Mesenteric fat pad (tissue), 1 donor: ENCODE measurements around the gene PVR. TPM values are rescaled to one million over a fixed set of nuclear protein-coding genes. Genes with fewer than 3 reads are reported as not detected.

Experiments used
- DNase-seq: peaks from one replicate; pipeline ENCODE4 v3.0.0-alpha.2; 2020; ENCODE audit warnings: low spot score
- total RNA-seq: library from RNA; stranded (reverse); fragmentation: NEBNext Ultra II Directional; extraction: Animal tissue kit (Norgen Biotek cat#: 25700); gene quantifications from one replicate; pipeline ENCODE4 v1.2.1, GENCODE V29; 2021
- donor health status: DM: yes; HTN: yes; CAD: no.

Gene PVR
- total RNA-seq, 1 donor from 2014 or later = 30.3 TPM

DNA sequence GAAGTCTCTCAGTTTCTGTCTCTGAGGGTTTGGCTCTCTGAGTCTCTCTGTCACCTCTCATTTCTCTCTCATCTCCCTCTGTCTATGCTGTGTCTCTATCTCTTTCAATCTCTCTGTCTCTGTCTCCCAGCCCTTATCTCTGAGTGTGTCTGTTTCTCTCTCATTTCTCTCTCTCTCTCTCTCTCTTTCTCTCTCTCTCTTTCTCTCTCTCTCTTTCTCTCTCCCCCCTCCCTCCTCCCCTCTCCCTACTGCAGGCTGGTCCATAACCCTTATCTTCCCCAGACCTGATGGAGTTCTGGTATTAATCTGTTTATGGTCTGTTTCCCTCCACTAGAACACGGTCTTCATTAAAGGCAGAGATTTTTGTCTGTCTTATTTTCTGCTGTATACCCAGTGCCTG, 1.3 kb upstream of the PVR start:
- DNase-seq = no peak

DNA sequence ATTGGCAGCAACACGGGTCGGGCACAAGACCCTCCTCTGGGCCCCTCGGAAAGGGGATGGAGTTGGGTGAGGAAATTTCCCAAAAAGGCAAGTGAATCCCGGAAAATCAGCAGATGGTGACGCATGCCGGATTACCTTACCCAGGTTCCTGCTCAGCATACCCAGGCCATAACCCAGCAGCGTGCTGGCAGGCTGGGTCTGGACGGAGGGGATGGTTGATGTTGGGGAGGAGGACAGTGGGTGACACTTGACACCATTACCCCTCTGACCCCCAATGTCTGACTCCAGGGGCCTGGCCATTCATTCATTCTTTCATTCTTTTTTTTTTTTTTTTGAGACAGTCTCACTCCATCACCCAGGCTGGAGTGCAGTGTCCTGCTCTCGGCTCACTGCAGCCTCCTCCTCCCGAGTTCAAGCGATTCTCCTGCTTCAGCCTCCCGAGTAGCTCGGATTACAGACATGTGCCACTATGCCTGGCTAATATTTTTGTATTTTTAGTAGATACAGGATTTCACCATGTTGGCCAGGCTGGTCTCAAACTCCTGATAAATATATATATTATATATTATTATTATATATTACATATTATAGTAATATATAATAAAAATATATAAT, 799 bp downstream of the PVR start:
- no peak for DNase-seq

DNA sequence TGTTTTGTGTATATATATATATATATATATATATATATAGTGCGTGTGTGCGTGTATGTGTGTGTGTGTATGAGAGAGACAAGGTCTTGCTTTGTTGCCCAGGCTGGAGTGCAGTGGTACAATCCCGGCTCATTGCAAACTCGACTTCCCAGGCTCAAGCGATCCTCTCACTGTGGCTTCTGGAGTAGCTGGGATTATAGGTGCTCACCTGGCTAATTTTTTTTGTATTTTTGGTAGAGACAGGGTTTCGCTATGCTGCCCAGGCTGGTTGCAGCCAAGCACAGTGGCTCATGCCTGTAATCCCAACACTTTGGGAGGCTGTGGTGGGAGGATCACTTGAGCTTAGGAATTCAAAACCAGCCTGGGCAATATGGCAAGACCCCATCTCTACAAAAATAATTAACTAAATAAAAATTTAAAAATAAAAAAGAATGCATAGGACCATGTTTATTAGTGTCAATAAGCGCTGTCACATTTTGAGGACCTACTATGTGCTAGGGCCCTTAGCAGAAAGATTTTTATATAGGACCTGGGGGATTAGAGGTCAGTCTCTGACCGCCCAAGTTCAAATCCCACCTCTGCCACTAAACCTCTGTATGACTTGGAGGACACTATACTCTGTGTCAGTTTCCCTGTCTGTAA, 1.8 kb downstream of the PVR start:
- DNase-seq = no peak

DNA sequence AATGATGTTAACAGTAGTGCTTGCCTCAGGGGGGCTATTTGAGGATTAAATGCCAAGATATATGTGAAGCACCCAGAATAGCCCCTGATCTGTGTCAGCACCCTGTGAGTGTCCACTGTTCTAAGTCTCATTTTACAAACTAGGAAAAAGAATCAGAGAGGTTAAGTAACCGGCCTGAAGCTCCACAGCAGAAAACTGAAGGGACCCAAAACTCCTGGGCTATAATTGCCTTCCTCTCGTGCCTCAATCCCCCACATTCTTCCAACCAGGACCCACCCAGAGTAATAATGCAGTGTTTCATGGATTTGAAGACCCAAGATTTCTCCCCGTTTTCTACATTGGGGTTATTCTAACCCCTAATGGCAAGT, 2.3 kb downstream of the PVR start:
- no peak for DNase-seq

DNA sequence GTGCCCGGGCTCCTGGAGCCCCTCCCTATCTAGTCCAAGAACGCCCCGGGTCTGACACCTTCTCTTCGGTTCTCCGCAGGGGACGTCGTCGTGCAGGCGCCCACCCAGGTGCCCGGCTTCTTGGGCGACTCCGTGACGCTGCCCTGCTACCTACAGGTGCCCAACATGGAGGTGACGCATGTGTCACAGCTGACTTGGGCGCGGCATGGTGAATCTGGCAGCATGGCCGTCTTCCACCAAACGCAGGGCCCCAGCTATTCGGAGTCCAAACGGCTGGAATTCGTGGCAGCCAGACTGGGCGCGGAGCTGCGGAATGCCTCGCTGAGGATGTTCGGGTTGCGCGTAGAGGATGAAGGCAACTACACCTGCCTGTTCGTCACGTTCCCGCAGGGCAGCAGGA, 3.4 kb downstream of the PVR start:
- no peak for DNase-seq

DNA sequence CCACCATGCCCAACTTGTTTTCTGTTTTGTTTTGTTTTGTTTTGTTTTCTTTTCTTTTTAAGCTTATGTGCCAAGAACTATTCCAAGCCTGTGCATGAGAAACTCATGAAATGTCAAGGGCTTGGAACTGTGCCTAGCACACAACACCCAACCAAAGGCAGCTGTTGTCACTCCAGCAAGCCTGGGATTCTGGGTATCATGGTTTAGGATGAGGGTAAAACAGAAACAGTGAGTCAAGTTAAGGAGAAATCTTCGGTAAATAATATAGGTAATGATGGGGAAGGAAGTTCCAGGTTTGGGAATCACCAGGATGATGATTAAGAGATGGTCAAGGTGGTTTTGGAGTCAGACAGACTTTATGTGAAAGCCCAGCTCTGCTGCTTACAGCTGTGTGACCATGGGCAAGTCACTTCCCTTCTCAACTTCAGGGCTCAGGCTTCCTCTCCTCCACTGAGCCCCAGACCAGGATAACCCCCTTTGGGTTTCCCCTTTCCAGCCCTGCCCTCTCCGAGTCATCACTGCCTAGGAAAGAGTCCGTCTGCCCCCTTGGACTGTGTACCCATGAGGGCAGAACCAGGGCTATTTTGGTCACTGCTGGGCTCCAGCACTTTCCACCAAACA, 5.0 kb downstream of the PVR start:
- DNase-seq = no peak

DNA sequence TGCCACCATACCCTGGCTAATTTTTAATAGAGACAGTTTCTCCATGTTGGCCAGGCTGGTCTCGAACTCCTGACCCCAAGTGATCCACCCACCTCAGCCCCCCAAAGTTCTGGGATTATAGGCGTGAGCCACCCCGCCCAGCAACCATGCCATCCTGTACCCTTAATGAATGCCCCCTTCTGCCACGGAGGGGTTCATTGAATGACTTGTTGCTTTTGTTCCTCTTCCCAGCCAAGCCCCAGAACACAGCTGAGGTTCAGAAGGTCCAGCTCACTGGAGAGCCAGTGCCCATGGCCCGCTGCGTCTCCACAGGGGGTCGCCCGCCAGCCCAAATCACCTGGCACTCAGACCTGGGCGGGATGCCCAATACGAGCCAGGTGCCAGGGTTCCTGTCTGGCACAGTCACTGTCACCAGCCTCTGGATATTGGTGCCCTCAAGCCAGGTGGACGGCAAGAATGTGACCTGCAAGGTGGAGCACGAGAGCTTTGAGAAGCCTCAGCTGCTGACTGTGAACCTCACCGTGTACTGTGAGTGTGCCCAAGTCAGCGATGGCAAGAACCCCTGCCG, 6.0 kb downstream of the PVR start:
- no peak for DNase-seq

DNA sequence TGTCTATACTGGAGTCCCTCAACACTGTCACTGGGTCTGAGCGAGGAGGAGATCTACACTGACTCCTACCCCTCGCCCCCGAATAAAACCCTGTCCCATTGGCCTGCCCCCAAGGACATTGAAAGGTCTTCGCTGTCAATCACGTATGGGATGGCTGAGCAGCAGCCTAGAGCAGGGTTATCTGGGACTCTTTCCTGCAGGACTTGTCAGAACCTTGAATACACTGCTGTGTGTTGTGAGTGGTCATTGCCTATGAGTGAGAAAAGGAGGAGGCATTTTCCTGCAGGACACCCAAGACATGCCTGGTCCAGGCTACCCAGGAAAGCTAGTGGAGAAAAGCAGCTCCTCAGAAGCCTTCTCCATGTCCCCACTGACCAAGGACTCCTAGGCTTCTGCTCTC, 9.6 kb downstream of the PVR start:
- no peak for DNase-seq

DNA sequence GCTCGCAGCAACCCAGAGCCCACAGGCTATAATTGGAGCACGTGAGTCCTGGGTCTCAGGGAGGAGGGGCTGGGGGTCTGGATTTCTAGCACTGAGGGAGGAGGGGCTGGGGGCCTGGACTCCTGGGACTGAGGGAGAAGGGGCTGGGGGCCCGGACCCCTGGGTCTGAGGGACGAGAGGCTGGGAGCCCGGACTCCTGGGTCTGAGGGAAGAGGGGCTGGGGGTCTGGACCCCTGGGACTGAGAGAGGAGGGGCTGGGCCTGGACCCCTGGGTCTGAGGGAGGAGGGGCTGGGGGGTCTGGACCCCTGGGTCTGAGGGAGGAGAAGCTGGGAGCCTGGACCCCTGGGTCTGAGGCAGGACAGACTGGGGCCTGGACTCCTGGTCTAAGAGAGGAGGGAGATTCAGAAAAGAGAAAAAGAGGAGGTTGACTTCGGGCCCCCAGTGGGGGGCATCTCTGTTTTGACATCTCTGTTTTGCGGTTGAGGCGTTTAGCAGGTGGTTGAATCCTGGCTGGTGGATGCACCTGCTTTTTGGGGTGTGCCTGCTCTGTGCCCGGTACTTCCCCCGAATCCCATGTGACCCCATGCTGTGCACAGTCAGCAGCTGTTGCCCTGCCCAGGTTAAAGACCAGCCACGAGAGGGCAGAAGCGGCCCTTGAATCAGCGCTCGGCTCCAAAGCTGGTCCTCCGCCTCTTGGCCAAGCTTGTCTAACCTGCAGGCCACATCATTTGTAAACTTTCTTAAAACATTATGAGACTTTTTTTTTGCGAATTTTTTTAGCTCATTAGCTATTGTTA, 10.5 kb downstream of the PVR start:
- peak; percentile 93 for DNase-seq

DNA sequence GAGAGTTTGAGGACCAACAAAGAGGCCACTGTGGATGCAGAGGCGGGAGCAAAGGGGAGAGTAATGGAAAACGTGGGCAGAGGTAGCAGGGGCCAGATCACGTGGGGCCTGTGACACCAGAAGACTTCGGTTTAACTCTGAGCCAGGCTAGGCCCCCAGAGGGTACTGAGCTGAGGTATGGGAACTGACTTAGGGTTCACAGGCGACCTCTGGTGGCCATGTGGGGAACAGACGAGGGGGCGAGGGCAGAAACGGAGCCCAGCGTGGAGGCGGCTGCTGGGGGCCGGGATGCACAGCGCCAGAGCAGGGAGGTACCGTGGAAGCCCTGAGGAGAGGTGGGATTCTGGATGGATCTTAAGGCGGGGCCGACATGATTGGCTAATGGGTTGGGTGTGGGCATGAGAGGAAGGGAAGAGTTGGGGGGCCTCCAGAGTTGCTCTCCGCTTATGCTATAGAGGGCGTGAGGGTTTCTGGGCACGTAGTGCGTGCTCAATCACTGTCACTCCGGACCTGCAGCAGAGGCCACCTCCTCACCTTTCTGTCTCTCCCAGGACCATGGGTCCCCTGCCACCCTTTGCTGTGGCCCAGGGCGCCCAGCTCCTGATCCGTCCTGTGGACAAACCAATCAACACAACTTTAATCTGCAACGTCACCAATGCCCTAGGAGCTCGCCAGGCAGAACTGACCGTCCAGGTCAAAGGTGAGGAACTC, 13.7 kb downstream of the PVR start:
- DNase-seq = no peak

DNA sequence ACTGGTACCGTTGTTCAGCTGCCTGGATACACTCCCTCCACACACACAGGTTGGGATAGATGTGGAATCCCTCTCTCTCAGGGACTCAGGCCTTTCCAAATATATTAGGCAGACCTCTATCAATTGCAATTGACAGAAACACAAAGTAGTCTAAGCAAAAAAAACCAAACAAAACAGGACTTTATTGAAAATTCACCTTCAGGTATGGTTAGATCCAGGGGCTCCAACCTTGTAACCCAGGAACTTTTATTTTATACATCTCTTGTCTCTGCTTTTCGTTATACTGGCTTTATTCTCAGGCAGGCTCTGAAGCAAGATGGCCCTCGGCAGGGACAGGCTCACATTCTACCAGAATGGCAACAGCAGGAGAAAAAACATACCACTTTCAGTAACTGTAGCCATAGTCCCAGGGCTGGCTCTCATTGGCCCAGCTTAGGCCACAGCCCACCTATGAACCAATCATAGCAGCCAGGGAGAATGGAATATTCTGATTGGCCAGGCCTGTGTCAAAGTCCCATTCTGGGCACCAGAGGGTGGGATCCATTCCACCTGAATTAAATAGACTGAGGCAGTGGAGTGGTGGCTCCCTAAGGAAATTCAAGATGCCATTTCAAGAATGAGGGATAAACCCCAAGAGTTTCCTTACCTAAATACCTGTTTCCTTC, 14.5 kb downstream of the PVR start:
- no peak for DNase-seq

DNA sequence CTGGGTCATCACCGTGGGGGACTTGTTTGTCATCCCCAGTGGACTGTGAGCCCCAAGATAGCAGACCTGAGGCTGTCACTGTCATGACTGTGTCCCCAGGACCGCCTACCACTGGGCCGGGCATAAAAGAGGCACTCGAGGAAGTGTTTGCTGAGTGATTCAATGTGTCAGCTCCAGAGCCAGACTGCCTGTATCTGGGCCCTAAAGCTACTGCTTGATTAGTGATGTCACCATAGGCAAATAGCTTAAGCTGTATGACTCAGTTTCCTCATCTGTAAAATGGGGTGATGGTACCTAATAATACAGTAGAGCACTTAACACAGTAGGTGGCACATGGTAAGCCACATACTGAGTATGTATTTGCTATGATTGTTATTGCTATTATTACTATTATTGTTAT, 16.4 kb downstream of the PVR start:
- no peak for DNase-seq

DNA sequence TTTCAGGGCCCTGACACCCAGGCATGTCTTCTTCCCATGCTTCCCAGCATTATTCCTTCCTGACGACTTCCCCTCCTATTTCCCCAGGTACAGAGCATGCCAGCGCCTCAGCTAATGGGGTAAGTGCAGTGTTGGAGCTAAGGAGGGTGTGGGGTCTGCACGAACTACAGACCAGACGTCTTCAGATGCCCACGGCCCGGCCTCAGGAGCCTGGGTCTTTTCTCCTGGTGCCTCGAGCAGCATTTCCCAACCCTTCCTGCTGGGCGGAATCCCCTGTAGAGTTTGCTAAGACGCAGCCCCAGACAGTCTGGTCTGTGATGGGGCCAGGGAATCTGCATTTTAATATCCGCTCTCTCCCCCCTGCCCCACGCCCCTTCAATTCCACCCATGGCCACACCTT, 17.5 kb downstream of the PVR start:
- no peak for DNase-seq

DNA sequence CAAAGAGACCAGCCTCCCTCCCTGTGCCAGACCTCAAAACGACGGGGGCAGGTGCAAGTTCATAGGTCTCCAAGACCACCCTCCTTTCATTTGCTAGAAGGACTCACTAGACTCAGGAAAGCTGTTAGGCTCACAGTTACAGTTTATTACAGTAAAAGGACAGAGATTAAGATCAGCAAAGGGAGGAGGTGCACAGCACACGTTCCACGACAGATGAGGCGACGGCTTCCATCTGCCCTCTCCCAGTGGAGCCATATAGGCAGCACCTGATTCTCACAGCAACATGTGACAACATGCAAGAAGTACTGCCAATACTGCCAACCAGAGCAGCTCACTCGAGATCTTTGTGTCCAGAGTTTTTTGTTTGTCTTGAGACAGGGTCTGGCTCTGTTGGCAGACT, 18.2 kb downstream of the PVR start:
- no peak for DNase-seq

DNA sequence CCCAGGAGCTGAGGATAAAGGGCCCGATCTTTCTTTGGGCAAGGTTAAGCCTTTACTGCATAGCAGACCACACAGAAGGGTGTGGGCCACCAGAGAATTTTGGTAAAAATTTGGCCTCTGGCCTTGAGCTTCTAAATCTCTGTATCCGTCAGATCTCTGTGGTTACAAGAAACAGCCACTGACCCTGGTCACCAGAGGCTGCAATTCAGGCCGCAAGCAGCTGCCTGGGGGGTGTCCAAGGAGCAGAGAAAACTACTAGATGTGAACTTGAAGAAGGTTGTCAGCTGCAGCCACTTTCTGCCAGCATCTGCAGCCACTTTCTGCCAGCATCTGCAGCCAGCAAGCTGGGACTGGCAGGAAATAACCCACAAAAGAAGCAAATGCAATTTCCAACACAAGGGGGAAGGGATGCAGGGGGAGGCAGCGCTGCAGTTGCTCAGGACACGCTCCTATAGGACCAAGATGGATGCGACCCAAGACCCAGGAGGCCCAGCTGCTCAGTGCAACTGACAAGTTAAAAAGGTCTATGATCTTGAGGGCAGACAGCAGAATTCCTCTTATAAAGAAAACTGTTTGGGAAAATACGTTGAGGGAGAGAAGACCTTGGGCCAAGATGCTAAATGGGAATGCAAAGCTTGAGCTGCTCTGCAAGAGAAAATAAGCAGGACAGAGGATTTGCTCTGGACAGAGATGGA, 19.1 kb downstream of the PVR start:
- no peak for DNase-seq

DNA sequence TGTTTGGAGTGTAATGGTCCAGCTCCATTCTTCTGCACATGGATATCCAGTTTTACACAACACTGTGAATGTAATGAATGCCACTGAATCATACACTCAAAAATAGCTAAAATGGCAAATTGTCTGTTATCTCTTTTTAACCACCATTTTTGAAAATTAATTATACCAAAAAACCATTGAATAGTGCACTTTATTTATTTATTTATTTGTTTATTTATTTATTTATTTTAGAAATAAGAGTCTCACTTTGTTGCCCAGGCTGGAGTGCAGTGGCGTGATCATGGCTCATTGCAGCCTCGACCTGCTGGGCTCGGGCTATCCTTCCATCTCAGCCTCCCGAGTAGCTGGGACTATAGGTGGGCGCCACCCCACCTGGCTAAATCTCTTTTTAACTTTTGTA, 20.3 kb downstream of the PVR start:
- DNase-seq = no peak

DNA sequence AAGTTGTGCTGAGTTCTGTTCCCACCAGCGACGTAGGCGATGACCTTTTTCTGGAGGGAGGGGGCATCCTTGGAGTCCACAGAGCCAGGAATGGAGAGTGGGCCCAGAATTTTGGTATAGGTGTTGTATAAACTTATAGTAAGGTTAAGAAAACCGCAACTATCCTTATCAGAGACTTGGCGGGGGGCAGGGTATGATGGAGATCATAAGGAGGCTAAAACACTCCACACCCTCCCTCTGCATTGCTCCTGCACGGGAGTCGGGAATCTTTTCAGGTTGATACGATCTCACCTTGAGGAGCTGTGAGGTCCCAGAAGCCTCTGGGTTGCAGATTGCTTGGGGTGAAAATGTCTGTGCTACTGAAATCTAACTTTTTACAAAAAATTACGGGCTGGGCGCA, 21.3 kb downstream of the PVR start:
- no peak for DNase-seq

DNA sequence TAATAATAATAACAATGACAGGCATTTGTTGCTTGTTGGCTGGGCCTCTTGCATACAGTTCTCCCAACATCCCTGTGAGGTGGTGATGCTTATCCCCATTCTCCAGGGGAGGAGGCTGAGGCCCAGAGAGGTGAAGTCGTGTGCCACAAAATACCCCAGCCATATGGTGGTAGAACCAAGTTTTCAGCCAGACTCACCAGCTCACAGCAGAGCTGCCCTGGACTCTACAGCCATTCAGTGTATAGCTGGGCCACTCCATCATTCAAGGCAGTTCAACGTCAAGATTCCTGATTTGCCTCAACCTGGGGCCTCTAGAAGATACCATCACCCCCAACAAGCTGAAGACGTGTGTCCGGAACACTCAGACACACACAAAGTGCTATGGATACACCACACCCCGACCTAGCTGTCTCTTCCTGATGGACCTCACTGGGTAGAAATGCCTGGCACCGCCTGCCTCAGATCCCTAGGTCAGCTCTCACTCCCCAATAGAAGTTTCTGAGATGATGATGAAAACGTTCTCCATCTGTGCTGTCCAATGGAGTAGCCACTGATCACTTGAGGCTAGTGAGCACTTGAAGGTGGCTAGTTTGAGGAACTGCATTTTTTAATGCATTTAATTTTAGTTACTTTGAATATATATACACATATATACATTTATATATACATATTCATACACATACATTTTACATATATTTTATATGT, 23.3 kb downstream of the PVR start:
- DNase-seq = no peak

DNA sequence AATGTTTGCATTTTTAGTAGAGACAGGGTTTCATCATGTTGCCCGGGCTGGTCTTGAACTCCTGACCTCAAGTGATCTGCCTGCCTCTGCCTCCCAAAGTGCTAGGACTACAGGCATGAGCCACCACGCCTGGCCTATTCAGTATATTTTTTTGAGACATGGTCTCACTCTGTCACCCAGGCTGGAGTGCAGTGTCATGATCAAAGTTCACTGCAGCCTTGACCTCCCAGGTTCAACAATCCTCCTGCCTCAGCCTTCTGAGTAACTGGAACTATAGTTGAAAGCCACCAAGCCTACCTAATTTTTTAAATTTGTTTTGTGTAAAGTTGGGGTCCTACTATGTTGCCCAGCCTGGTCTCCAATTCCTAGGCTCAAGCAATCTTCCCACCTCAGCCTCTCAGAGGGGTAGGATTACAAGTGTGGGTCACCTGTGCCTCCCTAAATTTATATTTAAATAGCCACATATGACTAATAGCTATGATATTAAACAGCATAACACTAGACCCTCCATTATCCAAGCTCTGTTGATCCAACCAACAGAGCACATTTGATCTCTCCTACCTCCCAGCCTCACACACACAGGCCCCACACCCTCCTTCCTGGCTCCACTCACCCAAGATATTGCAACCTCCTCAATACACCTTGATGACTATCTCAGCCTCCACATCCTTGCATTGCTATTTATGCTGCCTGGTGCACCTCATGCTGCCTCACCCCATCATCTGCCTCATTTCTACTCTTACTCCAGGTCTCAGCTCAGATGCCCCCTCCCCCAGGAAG, 25.5 kb downstream of the PVR start:
- DNase-seq = no peak
